ENCODE data around the gene MARCHF10. TPM values are rescaled to one million over a fixed set of nuclear protein-coding genes. Genes with fewer than 3 reads are reported as not detected.

MARCHF10 gene
- total and polyA plus RNA-seq, 3 donors from 2014 or later: 61.5 to 266 (median 118) TPM

DNA sequence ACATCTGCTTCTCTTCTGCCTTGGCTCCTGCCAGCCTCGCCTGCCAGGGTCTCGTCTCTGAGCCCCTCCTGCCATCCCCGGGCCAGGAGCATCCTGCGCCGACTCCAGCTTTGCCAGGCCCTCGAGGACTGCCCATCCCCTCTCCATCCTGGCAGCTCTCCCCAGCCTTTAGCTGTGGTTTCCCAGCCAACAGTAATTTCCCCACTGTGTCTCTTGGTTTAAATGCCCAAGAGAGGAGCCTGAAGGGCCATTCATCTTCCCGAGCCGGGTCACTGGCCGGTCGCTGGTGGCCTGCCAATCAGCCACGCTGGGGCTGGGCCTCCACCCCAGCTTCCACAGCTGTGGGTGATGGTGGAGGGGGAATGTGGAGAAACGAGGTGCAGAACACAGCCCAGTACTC lies 132.9 kb downstream of the MARCHF10 start:
- Histone ChIP-seq H3K27me3 (no peaks in the 10 kb centered on the region), H3K9me3 (no peaks in the 10 kb centered on the region), H3K36me3 (ENCODE audit: low read depth, missing control alignments) (no peaks in the 10 kb centered on the region), H3K4me1 (no peaks in the 10 kb centered on the region), H3K4me3 (no peak overlapping the region), H3K27ac (no peak overlapping the region)
- intact Hi-C loops (cut with DNase I; ENCODE audit: low total_unique reads): no loop called here
- WGBS, 2 donors: 64 to 78% methylated on average over 10 to 12 of the region's 12 CpGs
- TF ChIP-seq, protein P1, sequence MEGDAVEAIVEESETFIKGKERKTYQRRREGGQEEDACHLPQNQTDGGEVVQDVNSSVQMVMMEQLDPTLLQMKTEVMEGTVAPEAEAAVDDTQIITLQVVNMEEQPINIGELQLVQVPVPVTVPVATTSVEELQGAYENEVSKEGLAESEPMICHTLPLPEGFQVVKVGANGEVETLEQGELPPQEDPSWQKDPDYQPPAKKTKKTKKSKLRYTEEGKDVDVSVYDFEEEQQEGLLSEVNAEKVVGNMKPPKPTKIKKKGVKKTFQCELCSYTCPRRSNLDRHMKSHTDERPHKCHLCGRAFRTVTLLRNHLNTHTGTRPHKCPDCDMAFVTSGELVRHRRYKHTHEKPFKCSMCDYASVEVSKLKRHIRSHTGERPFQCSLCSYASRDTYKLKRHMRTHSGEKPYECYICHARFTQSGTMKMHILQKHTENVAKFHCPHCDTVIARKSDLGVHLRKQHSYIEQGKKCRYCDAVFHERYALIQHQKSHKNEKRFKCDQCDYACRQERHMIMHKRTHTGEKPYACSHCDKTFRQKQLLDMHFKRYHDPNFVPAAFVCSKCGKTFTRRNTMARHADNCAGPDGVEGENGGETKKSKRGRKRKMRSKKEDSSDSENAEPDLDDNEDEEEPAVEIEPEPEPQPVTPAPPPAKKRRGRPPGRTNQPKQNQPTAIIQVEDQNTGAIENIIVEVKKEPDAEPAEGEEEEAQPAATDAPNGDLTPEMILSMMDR (IDR thresholded peaks at IDR 0.05): no peak
- no peak for TF ChIP-seq POLR2A (IDR thresholded peaks at IDR 0.05)
- DNase-seq: no peak

DNA sequence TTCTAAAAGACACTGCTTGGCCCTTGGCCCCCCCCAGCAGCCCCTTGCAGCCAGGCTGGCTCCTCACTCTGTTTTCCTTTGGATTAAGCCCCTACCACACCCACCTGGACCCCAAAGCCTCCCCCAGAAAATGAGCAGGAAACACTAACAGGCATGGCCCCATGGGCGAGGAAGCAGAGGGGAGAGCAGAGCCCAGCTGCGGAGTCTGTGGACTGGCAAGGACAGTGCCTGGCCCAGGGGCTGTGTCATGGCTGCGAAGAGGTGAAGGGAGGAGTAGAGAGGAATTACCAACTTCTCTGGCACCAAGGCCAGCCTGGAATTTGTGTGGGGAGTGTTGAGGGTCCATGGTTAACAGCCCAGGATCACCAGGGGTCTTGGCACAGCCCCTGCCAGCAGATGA lies 133.3 kb downstream of the MARCHF10 start:
- 86 to 87% methylated on average over 3 of the region's 3 CpGs for WGBS, 2 donors
- Histone ChIP-seq H3K27ac (no peak overlapping the region), H3K4me1 (no peaks in the 10 kb centered on the region), H3K4me3 (no peak overlapping the region), H3K9me3 (no peaks in the 10 kb centered on the region), H3K36me3 (ENCODE audit: low read depth, missing control alignments) (no peaks in the 10 kb centered on the region), H3K27me3 (no peaks in the 10 kb centered on the region)
- DNase-seq: no peak
- intact Hi-C loops (cut with DNase I; ENCODE audit: low total_unique reads): no loop called here
- TF ChIP-seq POLR2A (IDR thresholded peaks at IDR 0.05): no peak
- TF ChIP-seq, protein P1 (IDR thresholded peaks at IDR 0.05): no peak

DNA sequence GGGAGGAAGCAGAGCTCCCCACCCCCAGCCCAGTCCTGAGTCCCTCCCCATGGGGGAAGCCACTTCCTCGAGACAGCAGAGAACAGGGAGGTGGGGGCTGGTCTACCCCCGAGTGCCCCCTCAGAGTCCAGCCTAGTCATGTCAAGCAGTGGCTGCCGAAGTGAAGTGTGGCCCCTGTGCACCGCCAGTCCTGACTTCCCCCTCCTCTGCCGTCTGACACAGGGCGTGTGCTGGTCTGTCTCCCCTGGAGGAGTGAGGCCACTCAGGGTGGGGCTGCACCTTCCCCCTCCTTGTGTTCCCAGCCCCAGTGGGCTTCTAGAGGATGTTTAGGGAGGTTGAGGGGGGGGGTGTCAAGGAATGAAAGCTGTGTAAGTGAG lies 133.8 kb downstream of the MARCHF10 start:
- H3K27me3 ChIP-seq: no peaks in the 10 kb centered on the region
- TF ChIP-seq POLR2A (IDR thresholded peaks at IDR 0.05): no peak
- TF ChIP-seq, protein P1 (IDR thresholded peaks at IDR 0.05): no peak
- no peaks in the 10 kb centered on the region for H3K9me3 ChIP-seq
- H3K4me3 ChIP-seq: no peak overlapping the region
- H3K36me3 ChIP-seq (ENCODE audit: low read depth, missing control alignments): no peaks in the 10 kb centered on the region
- no peak overlapping the region for H3K27ac ChIP-seq
- no peak for DNase-seq
- WGBS, 2 donors: 85 to 88% methylated on average over 5 of the region's 6 CpGs
- intact Hi-C loops (cut with DNase I; ENCODE audit: low total_unique reads): no loop called here
- no peaks in the 10 kb centered on the region for H3K4me1 ChIP-seq

DNA sequence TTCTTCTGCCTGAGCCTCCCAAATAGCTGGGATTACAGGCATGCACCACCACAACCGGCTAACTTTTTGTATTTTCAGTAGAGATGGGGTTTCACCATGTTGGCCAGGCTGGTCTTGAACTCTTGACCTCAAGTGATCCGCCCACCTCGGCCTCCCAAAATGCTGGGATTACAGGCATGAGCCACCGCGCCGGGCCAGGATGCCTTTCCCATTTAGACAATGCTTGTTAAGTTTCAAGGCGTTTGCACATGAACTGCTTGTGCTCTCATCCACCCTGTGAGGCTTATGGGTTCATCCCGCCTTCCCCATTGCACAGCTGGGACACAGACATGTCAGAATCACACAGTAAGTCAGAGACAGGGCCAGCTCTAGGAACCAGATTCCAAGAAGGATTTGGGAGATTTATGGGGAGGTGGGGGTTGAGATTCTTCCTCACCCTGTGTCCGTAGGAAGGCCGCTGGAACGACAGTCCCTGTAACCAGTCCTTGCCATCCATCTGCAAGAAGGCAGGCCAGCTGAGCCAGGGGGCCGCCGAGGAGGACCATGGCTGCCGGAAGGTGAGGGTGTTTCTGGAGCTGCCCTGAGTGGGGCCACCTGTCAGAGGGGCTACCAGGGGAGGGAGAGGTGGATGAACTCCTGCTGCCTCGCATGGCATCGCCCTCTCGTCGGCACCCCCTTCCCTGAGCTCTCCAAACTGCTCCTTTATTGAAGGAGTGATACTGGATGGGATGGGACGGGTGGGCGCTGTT lies 134.3 kb downstream of the MARCHF10 start:
- no peak overlapping the region for H3K27ac ChIP-seq
- TF ChIP-seq, protein P1 (IDR thresholded peaks at IDR 0.05): no peak
- no peak for TF ChIP-seq POLR2A (IDR thresholded peaks at IDR 0.05)
- H3K4me1 ChIP-seq: no peaks in the 10 kb centered on the region
- no peak for DNase-seq
- H3K9me3 ChIP-seq: no peaks in the 10 kb centered on the region
- intact Hi-C loops (cut with DNase I; ENCODE audit: low total_unique reads): no loop called here
- H3K27me3 ChIP-seq: no peaks in the 10 kb centered on the region
- H3K4me3 ChIP-seq: no peak overlapping the region
- 85 to 93% methylated on average over 14 to 20 of the region's 20 CpGs for WGBS, 2 donors
- no peaks in the 10 kb centered on the region for H3K36me3 ChIP-seq (ENCODE audit: low read depth, missing control alignments)

DNA sequence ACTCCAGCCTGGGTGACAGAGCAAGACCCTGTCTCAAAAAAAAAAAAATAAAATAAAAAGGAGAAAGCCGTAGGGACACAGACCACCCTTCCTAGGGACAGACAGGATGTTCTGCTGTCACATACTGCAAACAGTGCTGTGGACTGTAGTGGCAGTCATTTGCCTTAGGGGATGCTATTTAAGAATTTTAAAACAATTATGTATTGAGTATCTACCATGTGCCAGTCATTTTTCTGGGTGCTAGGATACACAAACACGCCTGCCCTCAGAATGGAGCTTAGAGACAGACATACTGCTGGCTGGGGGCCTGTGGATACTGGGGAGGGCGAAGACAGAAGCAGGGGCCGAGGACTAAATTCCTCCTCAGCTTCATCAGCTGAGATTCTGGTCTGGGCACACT lies 135.2 kb downstream of the MARCHF10 start:
- no peak for TF ChIP-seq POLR2A (IDR thresholded peaks at IDR 0.05)
- TF ChIP-seq, protein P1 (IDR thresholded peaks at IDR 0.05): no peak
- Histone ChIP-seq H3K4me1 (no peaks in the 10 kb centered on the region), H3K4me3 (no peak overlapping the region), H3K27ac (no peak overlapping the region), H3K9me3 (no peaks in the 10 kb centered on the region), H3K36me3 (ENCODE audit: low read depth, missing control alignments) (no peaks in the 10 kb centered on the region), H3K27me3 (no peaks in the 10 kb centered on the region)
- intact Hi-C loops (cut with DNase I; ENCODE audit: low total_unique reads): no loop called here
- no peak for DNase-seq
- 88 to 96% methylated on average over 4 of the region's 4 CpGs for WGBS, 2 donors

Measured in testis (tissue), 3 donors.